HG02870 (cell line): ENCODE results near the gene LMBRD1.
"Not testable (repeated sequence)": the region's sequence is repeated elsewhere in the genome, so short reads cannot be mapped to it uniquely, and the experiment has no call there.

Experiments used
- ATAC-seq: cut with Tn5 transposase; IDR thresholded peaks from one replicate; pipeline ENCODE4 v1.9.1; 2021; ENCODE audit warnings: mild to moderate bottlenecking, moderate library complexity; ENCODE audit not compliant: unreplicated experiment

Gene LMBRD1

DNA sequence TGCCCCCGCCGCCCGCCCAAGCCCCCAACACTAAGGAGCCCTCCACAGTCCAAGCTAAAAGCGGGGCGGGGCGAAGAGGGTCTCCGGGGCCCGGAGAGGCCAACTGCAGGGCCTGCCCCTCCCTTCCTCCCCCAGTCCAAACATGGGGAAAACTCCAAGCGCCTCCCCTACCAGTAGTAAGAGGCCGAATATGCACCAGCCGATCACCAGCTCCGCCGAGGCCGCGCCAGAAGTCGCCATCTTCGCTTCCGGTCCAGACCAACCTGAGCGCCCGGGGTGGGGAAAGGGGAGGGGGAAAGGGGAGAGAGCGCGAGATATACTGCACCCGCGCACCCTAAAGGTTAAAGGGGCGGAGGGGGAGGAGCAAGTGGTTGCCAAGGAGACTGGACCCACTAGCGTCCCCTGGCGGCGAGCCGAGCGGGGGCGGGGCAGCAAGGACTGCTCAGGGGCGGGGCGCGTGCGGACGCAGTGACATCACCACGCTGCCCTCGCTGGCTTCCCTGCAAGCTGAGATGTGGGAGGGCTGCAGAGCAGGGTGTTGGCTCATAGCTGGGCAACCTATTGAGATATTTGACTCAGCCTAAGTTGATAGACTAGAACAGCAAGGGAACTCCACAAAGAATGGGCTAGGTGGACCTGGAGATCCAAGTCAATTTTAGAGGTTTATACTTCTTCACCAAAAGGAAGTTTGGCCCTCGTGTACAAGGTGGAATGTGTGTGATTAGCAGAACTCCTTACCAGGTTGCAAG, at the start of gene LMBRD1:
Gene LMBRD1, minus strand, starts transcription at position 369 of the 749 bp plus-strand sequence. Its CDS starts 129 bp downstream, at position 240.
- ATAC-seq = peak; percentile 92

GRCh38 chr6:69846312-69846711, 49.5 kb upstream of the LMBRD1 start:
- ATAC-seq = no peak

DNA sequence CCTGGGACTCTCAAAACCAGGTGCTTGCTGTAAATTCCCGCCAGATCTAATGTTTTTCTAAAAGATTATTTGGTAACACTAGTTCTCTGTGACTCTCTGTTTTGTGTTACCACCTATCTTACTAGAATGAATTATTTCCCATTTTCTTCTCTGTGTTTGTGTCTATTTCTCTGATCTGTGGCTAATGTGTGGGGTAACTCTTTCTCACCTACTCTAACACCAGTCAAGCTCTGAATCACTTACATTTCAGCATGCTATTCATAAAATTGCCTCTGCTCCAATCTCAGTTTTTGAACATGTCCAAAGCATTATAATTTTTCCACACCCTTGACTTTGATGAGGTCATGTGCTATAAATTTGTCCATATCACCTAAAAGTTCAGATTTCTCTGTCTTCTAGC, 46.4 kb upstream of the LMBRD1 start:
- ATAC-seq = no peak

- ATAC-seq = no peak
Measured at GRCh38 chr6:69841862-69842261, 45.1 kb upstream of the LMBRD1 start.

GRCh38 chr6:69835414-69836179, 38.8 kb upstream of the LMBRD1 start:
- ATAC-seq = peak; percentile 89

GRCh38 chr6:69832558-69832957, 35.7 kb upstream of the LMBRD1 start:
- ATAC-seq = no peak

GRCh38 chr6:69827276-69827893, 30.6 kb upstream of the LMBRD1 start:
- ATAC-seq = no peak

DNA sequence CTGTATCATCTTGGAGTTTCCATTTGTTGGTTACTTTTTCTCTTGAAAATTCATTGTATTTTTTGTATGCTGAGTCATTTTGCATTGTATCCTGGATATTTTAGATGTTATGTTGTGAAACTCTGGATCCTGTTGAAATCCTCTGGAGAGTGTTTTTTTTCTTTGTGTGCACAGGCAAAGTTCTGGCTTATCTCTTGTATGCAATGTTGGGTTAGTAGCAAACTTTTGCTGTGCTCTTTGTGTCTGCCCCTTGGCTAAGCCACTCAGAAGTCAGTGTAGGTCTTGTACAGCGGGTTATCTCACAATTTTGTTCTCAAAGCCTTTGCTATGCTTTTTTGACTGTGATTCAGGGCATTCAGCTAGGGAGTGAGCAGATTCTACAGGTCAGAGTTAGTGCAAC, 29.1 kb upstream of the LMBRD1 start:
- ATAC-seq = no peak

- not testable (repeated sequence) for ATAC-seq
Measured at GRCh38 chr6:69824355-69824754, 27.5 kb upstream of the LMBRD1 start.

- ATAC-seq = no peak
Measured at GRCh38 chr6:69820438-69820837, 23.6 kb upstream of the LMBRD1 start.

DNA sequence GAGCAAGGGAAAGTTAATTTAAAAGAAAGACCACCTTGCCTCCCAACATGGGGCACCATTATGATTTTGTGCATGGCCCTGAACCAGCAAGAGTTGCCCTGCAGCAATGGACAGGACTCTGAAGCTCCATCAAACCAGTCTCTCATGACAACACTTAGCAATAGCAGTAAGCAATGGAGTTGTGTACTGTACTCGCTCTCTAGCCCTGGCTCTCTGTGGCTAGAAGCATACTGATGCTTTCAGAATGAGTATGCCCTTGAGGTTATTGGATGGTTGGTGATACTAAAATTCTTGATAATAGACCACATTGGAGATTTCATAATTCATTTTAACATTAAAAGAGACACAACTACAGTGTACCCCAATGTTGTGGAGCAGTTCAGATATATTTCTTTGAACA, 23.2 kb upstream of the LMBRD1 start:
- ATAC-seq = no peak

DNA sequence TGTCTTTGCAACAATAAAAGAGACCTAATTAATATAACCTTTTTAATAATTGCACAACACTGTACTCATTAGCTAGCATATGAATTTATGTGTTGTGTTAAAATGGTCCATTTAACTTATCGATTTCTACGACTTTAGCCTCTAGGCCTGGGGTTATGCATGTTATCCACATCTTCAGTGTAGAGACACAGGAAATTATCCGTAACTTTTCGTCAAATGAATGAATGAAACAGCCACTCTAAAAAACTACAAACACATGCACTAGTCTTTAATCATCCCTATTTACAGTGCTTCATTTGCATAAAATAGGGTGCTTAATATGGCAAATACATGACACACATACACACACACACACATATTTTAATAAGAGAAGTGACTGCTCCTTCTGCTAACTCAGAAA, 22.3 kb upstream of the LMBRD1 start:
- no peak for ATAC-seq

- ATAC-seq = no peak
Measured at GRCh38 chr6:69818223-69818930, 21.6 kb upstream of the LMBRD1 start.

- ATAC-seq = no peak
Measured at GRCh38 chr6:69817358-69817757, 20.5 kb upstream of the LMBRD1 start.

- ATAC-seq = peak; percentile 30
Measured at GRCh38 chr6:69816569-69816968, 19.8 kb upstream of the LMBRD1 start.

- peak; percentile 68 for ATAC-seq
Measured at GRCh38 chr6:69816026-69816425, 19.2 kb upstream of the LMBRD1 start.

DNA sequence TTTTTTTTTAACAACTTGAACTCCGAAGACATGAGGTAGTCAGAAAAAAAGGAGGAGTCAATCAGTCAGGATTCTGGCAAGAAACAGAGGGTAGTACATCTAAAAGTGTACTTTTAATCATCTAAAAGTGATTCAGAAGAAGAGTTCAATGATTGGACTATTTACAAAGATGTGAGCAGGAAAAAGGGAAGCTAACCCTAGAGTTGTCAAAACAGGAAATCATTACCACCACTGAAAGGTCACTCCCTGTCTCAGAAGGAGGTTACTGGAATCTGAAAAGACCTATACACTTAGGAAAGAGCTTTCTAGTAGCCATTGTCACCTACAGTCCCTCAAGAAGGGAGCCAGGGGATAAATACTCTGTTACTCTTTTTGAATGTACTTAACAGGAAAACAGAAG, 16.7 kb upstream of the LMBRD1 start:
- peak; percentile 45 for ATAC-seq

- no peak for ATAC-seq
Measured at GRCh38 chr6:69812746-69813427, 16.1 kb upstream of the LMBRD1 start.

DNA sequence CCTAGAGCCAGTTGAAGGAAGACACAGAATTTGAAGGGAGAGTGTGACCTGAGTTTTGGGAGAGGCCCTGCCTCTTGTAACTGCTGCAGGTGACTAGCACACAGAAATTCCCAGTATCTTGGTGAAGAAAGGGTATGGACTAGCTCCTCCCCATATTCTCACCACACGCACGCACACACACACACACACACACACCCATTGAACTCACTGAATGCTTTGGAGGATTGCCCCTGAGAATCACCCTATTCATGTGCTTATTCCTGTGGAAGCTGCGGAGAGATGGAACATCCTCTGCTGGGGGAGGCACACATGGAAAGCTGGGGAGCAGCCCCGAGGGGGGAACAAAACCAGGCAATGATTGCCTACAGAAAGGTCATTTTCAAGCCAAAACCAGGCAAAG, 6.2 kb upstream of the LMBRD1 start:
- ATAC-seq = no peak

GRCh38 chr6:69801711-69802110, 4.9 kb upstream of the LMBRD1 start:
- no peak for ATAC-seq

- no peak for ATAC-seq
Measured at GRCh38 chr6:69801225-69801624, 4.4 kb upstream of the LMBRD1 start.
